ENCODE measurements around the gene FGF14. TPM values are rescaled to one million over a fixed set of nuclear protein-coding genes. Genes with fewer than 3 reads are reported as not detected.
A peak's percentile ranks its signal among the peaks of the same experiment; 100 is the strongest.

Gene FGF14
- total and polyA plus RNA-seq, 5 donors from 2014 or later = 0.09 TPM; not detected in 4

- Histone ChIP-seq H3K27me3 (ENCODE audit: control insufficient read depth, insufficient read depth, low read length) (no peaks in the 10 kb centered on the region), H3K4me1 (ENCODE audit: control insufficient read depth, insufficient read depth, low read length, poor library complexity, severe bottlenecking) (no peaks in the 10 kb centered on the region), H3K27ac (ENCODE audit: insufficient read depth, low read length, poor library complexity, severe bottlenecking) (no peak overlapping the region), H3K9me3 (ENCODE audit: control insufficient read depth in 2 of 2, low read length in 2 of 2) (no peaks in the 10 kb centered on the region), H3K36me3 (ENCODE audit: control insufficient read depth, insufficient read depth, low read length) (no peaks in the 10 kb centered on the region), H3K4me3 (ENCODE audit: low read depth, low read length) (no peak overlapping the region)
- ATAC-seq (ENCODE audit: low read depth in 2 of 2) (no peak), DNase-seq (no peak)
- Mint-ChIP-seq H3K4me3 (no peak overlapping the region), H3K27me3 (no peaks in the 10 kb centered on the region), H3K36me3 (no peaks in the 10 kb centered on the region), H3K4me1 (peaks cover 0 to 5% (median 1%) of the 10 kb centered on the region in 4 donors), H3K27ac (no peak overlapping the region), H3K9me3 (peaks cover 0 to 9% (median 0%) of the 10 kb centered on the region in 7 donors)
Measured at GRCh38 chr13:101703081-101703480, 698.8 kb downstream of the FGF14 start.

DNA sequence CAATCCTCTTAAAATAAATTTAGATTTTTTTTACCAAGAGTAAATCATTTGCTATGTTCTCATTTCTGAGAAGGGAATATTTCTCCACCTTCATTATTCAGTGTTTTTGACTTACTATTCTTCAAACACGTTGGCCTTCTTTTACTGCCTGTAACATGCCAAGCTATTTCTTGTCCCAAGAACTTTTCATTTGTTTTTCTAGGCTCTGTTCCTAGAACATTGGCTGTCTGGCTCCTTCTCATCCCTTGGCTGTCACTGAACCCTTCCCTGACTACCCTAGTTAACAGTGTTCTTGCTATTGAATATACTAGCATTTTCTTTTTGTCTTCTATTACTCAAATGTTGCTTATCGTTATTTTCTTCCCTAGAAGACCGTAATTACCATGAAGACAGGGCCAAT is 701.2 kb downstream of the FGF14 start:
- Histone ChIP-seq H3K27me3 (ENCODE audit: control insufficient read depth, insufficient read depth, low read length) (no peaks in the 10 kb centered on the region), H3K4me1 (ENCODE audit: control insufficient read depth, insufficient read depth, low read length, poor library complexity, severe bottlenecking) (no peaks in the 10 kb centered on the region), H3K9me3 (ENCODE audit: control insufficient read depth in 2 of 2, low read length in 2 of 2) (no peaks in the 10 kb centered on the region), H3K36me3 (ENCODE audit: control insufficient read depth, insufficient read depth, low read length) (no peaks in the 10 kb centered on the region), H3K4me3 (ENCODE audit: low read depth, low read length) (no peak overlapping the region), H3K27ac (ENCODE audit: insufficient read depth, low read length, poor library complexity, severe bottlenecking) (no peak overlapping the region)
- no peak overlapping the region for H3K27ac Mint-ChIP-seq
- ATAC-seq (ENCODE audit: low read depth in 2 of 2) (no peak), DNase-seq (no peak)
- no peaks in the 10 kb centered on the region for H3K36me3 Mint-ChIP-seq
- H3K4me1 Mint-ChIP-seq = no peaks in the 10 kb centered on the region
- H3K27me3 Mint-ChIP-seq = no peaks in the 10 kb centered on the region
- peaks cover 0 to 9% (median 0%) of the 10 kb centered on the region in 7 donors for H3K9me3 Mint-ChIP-seq
- no peak overlapping the region for H3K4me3 Mint-ChIP-seq

- ATAC-seq (ENCODE audit: low read depth in 2 of 2) (no peak), DNase-seq (no peak)
- H3K27me3 ChIP-seq (ENCODE audit: control insufficient read depth, insufficient read depth, low read length) = no peaks in the 10 kb centered on the region
- H3K36me3 ChIP-seq (ENCODE audit: control insufficient read depth, insufficient read depth, low read length) = no peaks in the 10 kb centered on the region
- Mint-ChIP-seq H3K9me3 (peaks cover 0 to 2% (median 0%) of the 10 kb centered on the region in 7 donors), H3K36me3 (no peaks in the 10 kb centered on the region), H3K27ac (no peak overlapping the region), H3K27me3 (no peaks in the 10 kb centered on the region), H3K4me1 (no peaks in the 10 kb centered on the region), H3K4me3 (no peak overlapping the region)
- H3K9me3 ChIP-seq (ENCODE audit: control insufficient read depth in 2 of 2, low read length in 2 of 2) = no peaks in the 10 kb centered on the region
- no peak overlapping the region for H3K4me3 ChIP-seq (ENCODE audit: low read depth, low read length)
- H3K4me1 ChIP-seq (ENCODE audit: control insufficient read depth, insufficient read depth, low read length, poor library complexity, severe bottlenecking) = no peaks in the 10 kb centered on the region
- H3K27ac ChIP-seq (ENCODE audit: insufficient read depth, low read length, poor library complexity, severe bottlenecking) = no peak overlapping the region
Measured at GRCh38 chr13:101698400-101698799, 703.4 kb downstream of the FGF14 start.

GRCh38 chr13:101697745-101698144 is 704.1 kb downstream of the FGF14 start:
- no peaks in the 10 kb centered on the region for H3K27me3 ChIP-seq (ENCODE audit: control insufficient read depth, insufficient read depth, low read length)
- H3K9me3 ChIP-seq (ENCODE audit: control insufficient read depth in 2 of 2, low read length in 2 of 2) = no peaks in the 10 kb centered on the region
- no peaks in the 10 kb centered on the region for H3K4me1 Mint-ChIP-seq
- no peaks in the 10 kb centered on the region for H3K4me1 ChIP-seq (ENCODE audit: control insufficient read depth, insufficient read depth, low read length, poor library complexity, severe bottlenecking)
- no peak overlapping the region for H3K27ac Mint-ChIP-seq
- no peak overlapping the region for H3K4me3 Mint-ChIP-seq
- H3K27me3 Mint-ChIP-seq = no peaks in the 10 kb centered on the region
- DNase-seq (no peak), ATAC-seq (ENCODE audit: low read depth in 2 of 2) (no peak)
- peaks cover 0 to 2% (median 0%) of the 10 kb centered on the region in 7 donors for H3K9me3 Mint-ChIP-seq
- no peak overlapping the region for H3K4me3 ChIP-seq (ENCODE audit: low read depth, low read length)
- H3K36me3 Mint-ChIP-seq = no peaks in the 10 kb centered on the region
- no peak overlapping the region for H3K27ac ChIP-seq (ENCODE audit: insufficient read depth, low read length, poor library complexity, severe bottlenecking)
- H3K36me3 ChIP-seq (ENCODE audit: control insufficient read depth, insufficient read depth, low read length) = no peaks in the 10 kb centered on the region

GRCh38 chr13:101695870-101696516 is 705.9 kb downstream of the FGF14 start:
- H3K27ac ChIP-seq (ENCODE audit: insufficient read depth, low read length, poor library complexity, severe bottlenecking) = no peak overlapping the region
- no peak overlapping the region for H3K4me3 Mint-ChIP-seq
- H3K4me3 ChIP-seq (ENCODE audit: low read depth, low read length) = no peak overlapping the region
- no peaks in the 10 kb centered on the region for H3K27me3 ChIP-seq (ENCODE audit: control insufficient read depth, insufficient read depth, low read length)
- H3K36me3 ChIP-seq (ENCODE audit: control insufficient read depth, insufficient read depth, low read length) = no peaks in the 10 kb centered on the region
- H3K36me3 Mint-ChIP-seq = no peaks in the 10 kb centered on the region
- H3K9me3 ChIP-seq (ENCODE audit: control insufficient read depth in 2 of 2, low read length in 2 of 2) = no peaks in the 10 kb centered on the region
- ATAC-seq (ENCODE audit: low read depth in 2 of 2) (no peak), DNase-seq (no peak)
- H3K27me3 Mint-ChIP-seq = peaks cover 4% of the 10 kb centered on the region
- peaks cover 0 to 2% (median 0%) of the 10 kb centered on the region in 7 donors for H3K9me3 Mint-ChIP-seq
- H3K27ac Mint-ChIP-seq = no peak overlapping the region
- no peaks in the 10 kb centered on the region for H3K4me1 Mint-ChIP-seq
- H3K4me1 ChIP-seq (ENCODE audit: control insufficient read depth, insufficient read depth, low read length, poor library complexity, severe bottlenecking) = no peaks in the 10 kb centered on the region

GRCh38 chr13:101691341-101691860 is 710.4 kb downstream of the FGF14 start:
- Histone ChIP-seq H3K27ac (ENCODE audit: insufficient read depth, low read length, poor library complexity, severe bottlenecking) (no peak overlapping the region), H3K4me3 (ENCODE audit: low read depth, low read length) (no peak overlapping the region), H3K9me3 (ENCODE audit: control insufficient read depth in 2 of 2, low read length in 2 of 2) (no peaks in the 10 kb centered on the region), H3K4me1 (ENCODE audit: control insufficient read depth, insufficient read depth, low read length, poor library complexity, severe bottlenecking) (no peaks in the 10 kb centered on the region), H3K27me3 (ENCODE audit: control insufficient read depth, insufficient read depth, low read length) (no peaks in the 10 kb centered on the region), H3K36me3 (ENCODE audit: control insufficient read depth, insufficient read depth, low read length) (no peaks in the 10 kb centered on the region)
- DNase-seq (no peak), ATAC-seq (ENCODE audit: low read depth in 2 of 2) (no peak)
- Mint-ChIP-seq H3K9me3 (no peaks in the 10 kb centered on the region), H3K4me3 (no peak overlapping the region), H3K27ac (no peak overlapping the region), H3K4me1 (no peaks in the 10 kb centered on the region), H3K36me3 (no peaks in the 10 kb centered on the region), H3K27me3 (peaks cover 5% of the 10 kb centered on the region)

- Mint-ChIP-seq H3K27me3 (peaks cover 10% of the 10 kb centered on the region), H3K4me1 (no peaks in the 10 kb centered on the region), H3K27ac (no peak overlapping the region), H3K36me3 (no peaks in the 10 kb centered on the region), H3K4me3 (no peak overlapping the region), H3K9me3 (no peaks in the 10 kb centered on the region)
- no peaks in the 10 kb centered on the region for H3K36me3 ChIP-seq (ENCODE audit: control insufficient read depth, insufficient read depth, low read length)
- H3K27me3 ChIP-seq (ENCODE audit: control insufficient read depth, insufficient read depth, low read length) = no peaks in the 10 kb centered on the region
- no peaks in the 10 kb centered on the region for H3K4me1 ChIP-seq (ENCODE audit: control insufficient read depth, insufficient read depth, low read length, poor library complexity, severe bottlenecking)
- DNase-seq (no peak), ATAC-seq (ENCODE audit: low read depth in 2 of 2) (peak in 1 of 2 donors; percentile 12)
- H3K27ac ChIP-seq (ENCODE audit: insufficient read depth, low read length, poor library complexity, severe bottlenecking) = no peak overlapping the region
- no peaks in the 10 kb centered on the region for H3K9me3 ChIP-seq (ENCODE audit: control insufficient read depth in 2 of 2, low read length in 2 of 2)
- no peak overlapping the region for H3K4me3 ChIP-seq (ENCODE audit: low read depth, low read length)
Measured at GRCh38 chr13:101690871-101691270, 711.0 kb downstream of the FGF14 start.

GRCh38 chr13:101686003-101686402 is 715.8 kb downstream of the FGF14 start:
- Mint-ChIP-seq H3K36me3 (no peaks in the 10 kb centered on the region), H3K9me3 (peaks cover 0 to 2% (median 0%) of the 10 kb centered on the region in 7 donors), H3K27ac (no peak overlapping the region), H3K4me3 (no peak overlapping the region), H3K4me1 (no peaks in the 10 kb centered on the region), H3K27me3 (peaks cover 11% of the 10 kb centered on the region)
- Histone ChIP-seq H3K9me3 (ENCODE audit: control insufficient read depth in 2 of 2, low read length in 2 of 2) (no peaks in the 10 kb centered on the region), H3K27me3 (ENCODE audit: control insufficient read depth, insufficient read depth, low read length) (no peaks in the 10 kb centered on the region), H3K4me1 (ENCODE audit: control insufficient read depth, insufficient read depth, low read length, poor library complexity, severe bottlenecking) (no peaks in the 10 kb centered on the region), H3K4me3 (ENCODE audit: low read depth, low read length) (no peak overlapping the region), H3K27ac (ENCODE audit: insufficient read depth, low read length, poor library complexity, severe bottlenecking) (no peak overlapping the region), H3K36me3 (ENCODE audit: control insufficient read depth, insufficient read depth, low read length) (no peaks in the 10 kb centered on the region)
- ATAC-seq (ENCODE audit: low read depth in 2 of 2) (no peak), DNase-seq (no peak)
